ENCODE results near the gene C5orf58. TPM values are rescaled to one million over a fixed set of nuclear protein-coding genes. Genes with fewer than 3 reads are reported as not detected.

The C5orf58 gene
- polyA plus RNA-seq, 1 donor from 2014 or later, result not detected

GRCh38 chr5:170277867-170278281 lies 45.1 kb downstream of the C5orf58 start:
- Histone ChIP-seq H2AFZ (ENCODE audit: low read depth, low read length) (no peak overlapping the region), H3K9ac (ENCODE audit: low read length) (no peak overlapping the region), H3K27ac (ENCODE audit: low read length) (no peak overlapping the region), H3K9me3 (ENCODE audit: low read length) (no peaks in the 10 kb centered on the region), H3K9me2 (ENCODE audit: insufficient read depth, low read length) (no peaks in the 10 kb centered on the region), H3F3A (ENCODE audit: insufficient read depth, low read length, poor library complexity, severe bottlenecking) (no peaks in the 10 kb centered on the region), H4K20me1 (ENCODE audit: insufficient read depth) (no peaks in the 10 kb centered on the region), H3K79me2 (replicated peaks; ENCODE audit: insufficient read depth, low read length) (no peaks in the 10 kb centered on the region), H3K4me3 (ENCODE audit: low read length) (no peak overlapping the region), H3K36me3 (ENCODE audit: insufficient read depth, low read length) (no peaks in the 10 kb centered on the region), H3K27me3 (ENCODE audit: insufficient read depth, low read depth, low read length) (no peaks in the 10 kb centered on the region), H3K4me2 (ENCODE audit: low read length) (no peak overlapping the region)
- no peak for TF ChIP-seq POLR2AphosphoS5 (IDR thresholded peaks at IDR 0.05)
- TF ChIP-seq EZH2 (IDR thresholded peaks at IDR 0.05; ENCODE audit: borderline replicate concordance, insufficient read depth, low read length, poor library complexity, severe bottlenecking), result no peak
- TF ChIP-seq REST (IDR thresholded peaks at IDR 0.05; ENCODE audit: borderline replicate concordance), result no peak
- no peak for TF ChIP-seq RAD21 (conservative IDR thresholded peaks at IDR 0.05)
- TF ChIP-seq EP300 (conservative IDR thresholded peaks at IDR 0.05; ENCODE audit: poor library complexity, severe bottlenecking), result no peak
- no peak for TF ChIP-seq TAF1 (IDR thresholded peaks at IDR 0.05; ENCODE audit: low read depth)
- no peak for TF ChIP-seq SMC3 (conservative IDR thresholded peaks at IDR 0.05; ENCODE audit: poor library complexity)
- no peak for TF ChIP-seq CTCF (IDR thresholded peaks at IDR 0.05; ENCODE audit: poor library complexity, severe bottlenecking)
- TF ChIP-seq MXI1 (conservative IDR thresholded peaks at IDR 0.05; ENCODE audit: poor library complexity, severe bottlenecking), result no peak

- no peak overlapping the region for H3K27ac ChIP-seq (ENCODE audit: low read length)
- H3K27me3 ChIP-seq (ENCODE audit: insufficient read depth, low read depth, low read length), result no peaks in the 10 kb centered on the region
- no peak for TF ChIP-seq TAF1 (IDR thresholded peaks at IDR 0.05; ENCODE audit: low read depth)
- TF ChIP-seq CTCF (IDR thresholded peaks at IDR 0.05; ENCODE audit: poor library complexity, severe bottlenecking), result no peak
- TF ChIP-seq SMC3 (conservative IDR thresholded peaks at IDR 0.05; ENCODE audit: poor library complexity), result no peak
- TF ChIP-seq MXI1 (conservative IDR thresholded peaks at IDR 0.05; ENCODE audit: poor library complexity, severe bottlenecking), result no peak
- TF ChIP-seq EZH2 (IDR thresholded peaks at IDR 0.05; ENCODE audit: borderline replicate concordance, insufficient read depth, low read length, poor library complexity, severe bottlenecking), result no peak
- no peak for TF ChIP-seq REST (IDR thresholded peaks at IDR 0.05; ENCODE audit: borderline replicate concordance)
- TF ChIP-seq RAD21 (conservative IDR thresholded peaks at IDR 0.05), result no peak
- TF ChIP-seq POLR2AphosphoS5 (IDR thresholded peaks at IDR 0.05), result no peak
- TF ChIP-seq EP300 (conservative IDR thresholded peaks at IDR 0.05; ENCODE audit: poor library complexity, severe bottlenecking), result no peak
- peaks cover 8% of the 10 kb centered on the region for H3K9me3 ChIP-seq (ENCODE audit: low read length)
- H3K4me2 ChIP-seq (ENCODE audit: low read length), result no peak overlapping the region
- no peaks in the 10 kb centered on the region for H3K79me2 ChIP-seq (replicated peaks; ENCODE audit: insufficient read depth, low read length)
- no peaks in the 10 kb centered on the region for H3K36me3 ChIP-seq (ENCODE audit: insufficient read depth, low read length)
- H2AFZ ChIP-seq (ENCODE audit: low read depth, low read length), result no peak overlapping the region
- no peaks in the 10 kb centered on the region for H4K20me1 ChIP-seq (ENCODE audit: insufficient read depth)
- no peak overlapping the region for H3K4me3 ChIP-seq (ENCODE audit: low read length)
- no peaks in the 10 kb centered on the region for H3F3A ChIP-seq (ENCODE audit: insufficient read depth, low read length, poor library complexity, severe bottlenecking)
- H3K9me2 ChIP-seq (ENCODE audit: insufficient read depth, low read length), result no peaks in the 10 kb centered on the region
- no peak overlapping the region for H3K9ac ChIP-seq (ENCODE audit: low read length)
These were observed 46.0 kb downstream of the C5orf58 start for GRCh38 chr5:170278611-170279458.
